GM13977 (cell line): ENCODE results near the gene ERICH2.
"Not testable (repeated sequence)": the region's sequence is repeated elsewhere in the genome, so short reads cannot be mapped to it uniquely, and the experiment has no call there.

Source experiments
- DNase-seq: peaks from one replicate; pipeline ENCODE4 v3.0.0; 2012; ENCODE audit warnings: low spot score
- CTCF ChIP-seq: IDR thresholded peaks from 2 replicates; pipeline ENCODE4 v1.5.1; 2012; ENCODE audit warnings: mild to moderate bottlenecking, control low read depth; ENCODE audit not compliant: insufficient read depth; ENCODE audit errors: extremely low read depth, missing control alignments
- in situ Hi-C: fragments of 300-500 bp; cut with MboI; formaldehyde crosslinking; loops from one replicate; pipeline ENCODE4 v1.12.0; 2022; ENCODE audit warnings: low sequenced_read_pairs, low pct_unique_long_range_greater_than_20kb, mixed read lengths, inconsistent platforms; ENCODE audit not compliant: unreplicated experiment

The ERICH2 gene

GRCh38 chr2:170742896-170743529 is 27.2 kb upstream of the ERICH2 start:
- no peak for TF ChIP-seq CTCF
- no peak for DNase-seq
- in situ Hi-C loops, result no loop called here

- TF ChIP-seq CTCF, result no peak
- DNase-seq, result no peak
- in situ Hi-C loops, result no loop called here
Measured at GRCh38 chr2:170743530-170744239, 26.5 kb upstream of the ERICH2 start.

DNA sequence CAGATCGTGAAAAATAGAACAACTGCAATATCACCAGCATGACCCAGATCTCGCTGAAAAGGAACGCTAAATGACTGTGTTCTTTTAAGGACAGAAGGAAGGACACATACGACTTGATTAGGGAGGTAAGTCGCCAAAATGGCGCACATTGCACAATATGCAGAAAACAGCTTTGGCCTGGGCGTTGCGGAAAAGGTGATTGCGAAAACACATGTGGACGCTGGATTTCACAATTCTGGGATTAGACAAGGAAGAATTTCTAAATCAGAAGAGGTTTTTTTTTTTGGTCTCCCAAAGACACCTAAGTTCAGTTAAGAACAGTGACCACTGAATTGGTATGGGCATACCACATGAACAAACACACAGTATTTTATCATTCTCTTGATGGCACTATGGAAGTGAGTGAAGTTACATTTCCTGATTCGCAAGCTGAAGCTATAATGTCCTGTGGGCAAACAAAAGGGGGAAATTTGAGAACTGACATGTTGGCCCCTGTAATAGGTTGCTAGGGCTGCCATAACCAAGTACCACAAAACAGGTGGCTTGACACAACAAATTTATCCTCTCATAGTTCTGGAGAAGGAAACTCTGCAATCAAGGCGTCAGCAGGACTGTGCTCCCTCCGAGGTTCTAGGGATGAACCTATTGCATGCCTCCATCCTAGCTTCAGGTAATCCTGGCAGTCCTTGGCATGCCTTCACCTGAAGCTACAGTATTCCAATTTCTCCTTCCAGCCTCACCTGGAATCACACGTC is 25.8 kb upstream of the ERICH2 start:
- no peak for TF ChIP-seq CTCF
- in situ Hi-C loops, result no loop called here
- DNase-seq, result no peak

- in situ Hi-C loops, result no loop called here
- no peak for TF ChIP-seq CTCF
Measured at GRCh38 chr2:170745305-170745704, 24.9 kb upstream of the ERICH2 start.

GRCh38 chr2:170747921-170748320 is 22.3 kb upstream of the ERICH2 start:
- in situ Hi-C loops, result no loop called here
- no peak for TF ChIP-seq CTCF
- no peak for DNase-seq

More at GRCh38 chr2:170745305-170745704, 24.9 kb upstream of the ERICH2 start:
- DNase-seq, result no peak

- in situ Hi-C loops, DNase-seq: not testable (repeated sequence)
Measured at GRCh38 chr2:170751555-170751954, 18.6 kb upstream of the ERICH2 start.

GRCh38 chr2:170761572-170761971 is 8.6 kb upstream of the ERICH2 start:
- DNase-seq, result no peak
- in situ Hi-C loops, result no loop called here
- no peak for TF ChIP-seq CTCF
